ENCODE measurements around the gene PDE4D. TPM values are rescaled to one million over a fixed set of nuclear protein-coding genes. Genes with fewer than 3 reads are reported as not detected.

The PDE4D gene
- total and polyA plus RNA-seq, 4 donors = 12.8 to 167 (median 44.5) TPM

GRCh38 chr5:59328709-59329296 lies 564.7 kb downstream of the PDE4D start:
- TF ChIP-seq CTCF (IDR thresholded peaks at IDR 0.05; ENCODE audit: control extremely low read depth, extremely low read depth) = no peak
- 53 to 69% methylated on average over 6 of the region's 6 CpGs for WGBS, 2 donors
- Histone ChIP-seq H3K9me3 (ENCODE audit: control insufficient read depth in 4 of 4, insufficient read depth in 3 of 4, low read length in 3 of 4) (no peaks in the 10 kb centered on the region), H3K9ac (ENCODE audit: insufficient read depth in 1 of 2, low read length in 2 of 2) (no peak overlapping the region), H3K4me3 (no peak overlapping the region), H3K36me3 (ENCODE audit: control insufficient read depth in 4 of 4, insufficient read depth in 4 of 4, low read length in 4 of 4) (no peaks in the 10 kb centered on the region), H3K27ac (ENCODE audit: low read depth in 1 of 2, low read length in 1 of 2) (no peak overlapping the region), H3K4me1 (ENCODE audit: control insufficient read depth in 5 of 5, insufficient read depth in 5 of 5, low read length in 5 of 5) (peaks cover 0 to 47% (median 24%) of the 10 kb centered on the region in 5 donors), H3K27me3 (ENCODE audit: control insufficient read depth in 3 of 3, insufficient read depth in 3 of 3, low read length in 2 of 3) (no peaks in the 10 kb centered on the region)
- DNase-seq (peak; percentile 74 to 94 (median 92)), ATAC-seq (ENCODE audit: insufficient read depth, low FRiP score) (no peak)

DNA sequence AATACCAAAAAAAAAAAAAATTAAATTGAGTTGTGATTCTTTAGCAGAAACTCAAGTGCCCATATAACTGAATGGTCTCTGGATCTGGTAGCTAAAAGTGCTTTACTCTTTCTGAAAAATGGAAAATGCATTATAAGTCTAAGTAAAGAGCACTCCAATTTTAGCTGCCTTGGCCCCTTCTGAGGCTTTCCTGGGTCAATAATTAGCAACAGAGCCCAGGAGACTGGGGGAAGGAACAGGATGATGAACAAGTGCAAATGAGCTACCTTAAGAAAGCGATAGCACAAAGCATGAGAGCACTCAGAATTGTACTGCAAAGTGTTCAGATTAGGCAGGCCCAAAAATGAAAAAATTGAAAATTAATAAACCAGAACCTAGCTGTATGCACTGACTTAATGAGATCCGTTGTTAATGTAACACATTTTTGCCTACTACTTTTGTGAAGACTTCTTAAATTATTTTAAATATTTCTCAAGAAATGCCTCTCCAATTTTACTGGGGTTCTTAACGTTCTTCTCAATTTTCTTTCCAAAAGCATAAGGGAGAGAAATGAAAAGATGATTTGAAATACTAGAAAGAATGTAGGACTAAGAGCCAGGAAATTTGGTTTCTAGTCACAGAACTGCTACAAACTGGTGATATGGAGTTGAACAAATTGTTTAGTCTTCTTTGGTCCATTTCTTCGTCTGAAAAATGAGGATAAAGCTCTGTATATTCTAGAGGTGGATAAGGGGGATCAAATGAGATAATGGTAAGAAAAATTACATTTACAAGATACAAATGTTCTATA lies 566.1 kb downstream of the PDE4D start:
- DNase-seq = peak in 1 of 3 donors; percentile 36
- Histone ChIP-seq H3K36me3 (ENCODE audit: control insufficient read depth in 4 of 4, insufficient read depth in 4 of 4, low read length in 4 of 4) (no peaks in the 10 kb centered on the region), H3K4me3 (no peak overlapping the region), H3K4me1 (ENCODE audit: control insufficient read depth in 5 of 5, insufficient read depth in 5 of 5, low read length in 5 of 5) (peaks cover 0 to 39% (median 22%) of the 10 kb centered on the region in 5 donors), H3K27me3 (ENCODE audit: control insufficient read depth in 3 of 3, insufficient read depth in 3 of 3, low read length in 2 of 3) (no peaks in the 10 kb centered on the region), H3K27ac (ENCODE audit: low read depth in 1 of 2, low read length in 1 of 2) (no peak overlapping the region), H3K9ac (ENCODE audit: insufficient read depth in 1 of 2, low read length in 2 of 2) (no peak overlapping the region), H3K9me3 (ENCODE audit: control insufficient read depth in 4 of 4, insufficient read depth in 3 of 4, low read length in 3 of 4) (no peaks in the 10 kb centered on the region)
- 77 to 83% methylated on average over 4 of the region's 4 CpGs for WGBS, 2 donors
- no peak for TF ChIP-seq CTCF (IDR thresholded peaks at IDR 0.05; ENCODE audit: control extremely low read depth, extremely low read depth)
- ATAC-seq (ENCODE audit: insufficient read depth, low FRiP score) = no peak

- ATAC-seq (ENCODE audit: insufficient read depth, low FRiP score) = no peak
- Histone ChIP-seq H3K4me3 (no peak overlapping the region), H3K36me3 (ENCODE audit: control insufficient read depth in 4 of 4, insufficient read depth in 4 of 4, low read length in 4 of 4) (no peaks in the 10 kb centered on the region), H3K27ac (ENCODE audit: low read depth in 1 of 2, low read length in 1 of 2) (no peak overlapping the region), H3K9me3 (ENCODE audit: control insufficient read depth in 4 of 4, insufficient read depth in 3 of 4, low read length in 3 of 4) (no peaks in the 10 kb centered on the region), H3K4me1 (ENCODE audit: control insufficient read depth in 5 of 5, insufficient read depth in 5 of 5, low read length in 5 of 5) (peaks cover 0 to 42% (median 26%) of the 10 kb centered on the region in 5 donors), H3K27me3 (ENCODE audit: control insufficient read depth in 3 of 3, insufficient read depth in 3 of 3, low read length in 2 of 3) (no peaks in the 10 kb centered on the region), H3K9ac (ENCODE audit: insufficient read depth in 1 of 2, low read length in 2 of 2) (no peak overlapping the region)
- DNase-seq = peak in 2 of 3 donors; percentile 88 to 92
- WGBS, 2 donors = 83 to 88% methylated on average over 2 of the region's 2 CpGs
- no peak for TF ChIP-seq CTCF (IDR thresholded peaks at IDR 0.05; ENCODE audit: control extremely low read depth, extremely low read depth)
Measured at GRCh38 chr5:59326596-59326995, 566.9 kb downstream of the PDE4D start.

All from lung (tissue), 12 donors.